ENCODE data around the gene KRTAP20-3. TPM values are rescaled to one million over a fixed set of nuclear protein-coding genes. Genes with fewer than 3 reads are reported as not detected.

Gene KRTAP20-3
- polyA plus RNA-seq, 3 donors = not detected

DNA sequence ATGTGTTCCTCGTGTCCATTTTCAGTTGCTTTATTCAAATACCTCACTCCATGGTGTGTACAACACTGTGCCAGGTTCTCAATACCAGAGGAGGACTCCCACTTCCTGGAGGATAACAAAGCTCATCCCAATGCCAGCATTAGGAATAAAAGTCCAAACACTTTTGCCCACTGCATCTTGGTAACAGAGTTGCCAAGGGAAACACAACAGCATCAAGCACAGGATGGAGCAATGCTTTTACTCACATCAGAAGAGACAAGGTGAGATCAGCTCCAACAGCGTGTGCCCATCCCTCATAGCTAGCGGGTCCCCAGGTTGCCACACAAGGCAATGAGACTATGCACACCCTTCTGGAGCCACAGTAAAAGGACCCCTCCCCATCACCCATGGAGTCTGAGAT lies 19.3 kb upstream of the KRTAP20-3 start:
- no peaks in the 10 kb centered on the region for H3K4me1 ChIP-seq (ENCODE audit: control insufficient read depth in 1 of 2, insufficient read depth in 2 of 2, low read length in 2 of 2)
- no peaks in the 10 kb centered on the region for H3K36me3 ChIP-seq (replicated peaks in 1 of 2; ENCODE audit: control insufficient read depth in 1 of 2, insufficient read depth in 2 of 2, low read length in 2 of 2)
- no peak overlapping the region for H3K27ac ChIP-seq (ENCODE audit: low read depth in 1 of 2, low read length in 2 of 2)
- peaks cover 7 to 25% (median 16%) of the 10 kb centered on the region in 7 donors for H3K9me3 Mint-ChIP-seq
- no peak overlapping the region for H3K4me2 ChIP-seq (replicated peaks; ENCODE audit: extremely low read depth, low read length, poor library complexity, severe bottlenecking)
- WGBS (ENCODE audit: insufficient coverage) = 100% methylated on average over 2 of the region's 3 CpGs
- no peak overlapping the region for H2AFZ ChIP-seq (ENCODE audit: insufficient read depth, low read depth, low read length, poor library complexity, severe bottlenecking)
- H3K27ac Mint-ChIP-seq = no peak overlapping the region
- intact Hi-C loops (cut with micrococcal nuclease) = no loop called here
- no peaks in the 10 kb centered on the region for H4K20me1 ChIP-seq (ENCODE audit: insufficient read depth, low read length)
- H3K4me3 Mint-ChIP-seq = no peak overlapping the region
- H3K4me1 Mint-ChIP-seq = no peaks in the 10 kb centered on the region
- H3K9ac ChIP-seq (ENCODE audit: insufficient read depth, low read length, poor library complexity, severe bottlenecking) = no peak overlapping the region
- no peaks in the 10 kb centered on the region for H3K27me3 Mint-ChIP-seq (ENCODE audit: low read depth in 3 of 3)
- H3K36me3 Mint-ChIP-seq = no peaks in the 10 kb centered on the region
- no peaks in the 10 kb centered on the region for H3K79me2 ChIP-seq (ENCODE audit: insufficient read depth, low read length)
- DNase-seq = no peak
- H3K27me3 ChIP-seq (ENCODE audit: control insufficient read depth in 2 of 2, insufficient read depth in 2 of 2, low read length in 2 of 2) = no peaks in the 10 kb centered on the region
- TF ChIP-seq, protein P1, sequence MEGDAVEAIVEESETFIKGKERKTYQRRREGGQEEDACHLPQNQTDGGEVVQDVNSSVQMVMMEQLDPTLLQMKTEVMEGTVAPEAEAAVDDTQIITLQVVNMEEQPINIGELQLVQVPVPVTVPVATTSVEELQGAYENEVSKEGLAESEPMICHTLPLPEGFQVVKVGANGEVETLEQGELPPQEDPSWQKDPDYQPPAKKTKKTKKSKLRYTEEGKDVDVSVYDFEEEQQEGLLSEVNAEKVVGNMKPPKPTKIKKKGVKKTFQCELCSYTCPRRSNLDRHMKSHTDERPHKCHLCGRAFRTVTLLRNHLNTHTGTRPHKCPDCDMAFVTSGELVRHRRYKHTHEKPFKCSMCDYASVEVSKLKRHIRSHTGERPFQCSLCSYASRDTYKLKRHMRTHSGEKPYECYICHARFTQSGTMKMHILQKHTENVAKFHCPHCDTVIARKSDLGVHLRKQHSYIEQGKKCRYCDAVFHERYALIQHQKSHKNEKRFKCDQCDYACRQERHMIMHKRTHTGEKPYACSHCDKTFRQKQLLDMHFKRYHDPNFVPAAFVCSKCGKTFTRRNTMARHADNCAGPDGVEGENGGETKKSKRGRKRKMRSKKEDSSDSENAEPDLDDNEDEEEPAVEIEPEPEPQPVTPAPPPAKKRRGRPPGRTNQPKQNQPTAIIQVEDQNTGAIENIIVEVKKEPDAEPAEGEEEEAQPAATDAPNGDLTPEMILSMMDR (IDR thresholded peaks at IDR 0.05) = no peak
- peaks cover 31 to 42% of the 10 kb centered on the region in 2 donors for H3K9me3 ChIP-seq (replicated peaks in 1 of 2; ENCODE audit: control insufficient read depth in 1 of 2, insufficient read depth in 1 of 2, low read length in 2 of 2)
- H3K4me3 ChIP-seq (replicated peaks in 1 of 3; ENCODE audit: low read depth in 2 of 3, low read length in 3 of 3) = no peak overlapping the region

DNA sequence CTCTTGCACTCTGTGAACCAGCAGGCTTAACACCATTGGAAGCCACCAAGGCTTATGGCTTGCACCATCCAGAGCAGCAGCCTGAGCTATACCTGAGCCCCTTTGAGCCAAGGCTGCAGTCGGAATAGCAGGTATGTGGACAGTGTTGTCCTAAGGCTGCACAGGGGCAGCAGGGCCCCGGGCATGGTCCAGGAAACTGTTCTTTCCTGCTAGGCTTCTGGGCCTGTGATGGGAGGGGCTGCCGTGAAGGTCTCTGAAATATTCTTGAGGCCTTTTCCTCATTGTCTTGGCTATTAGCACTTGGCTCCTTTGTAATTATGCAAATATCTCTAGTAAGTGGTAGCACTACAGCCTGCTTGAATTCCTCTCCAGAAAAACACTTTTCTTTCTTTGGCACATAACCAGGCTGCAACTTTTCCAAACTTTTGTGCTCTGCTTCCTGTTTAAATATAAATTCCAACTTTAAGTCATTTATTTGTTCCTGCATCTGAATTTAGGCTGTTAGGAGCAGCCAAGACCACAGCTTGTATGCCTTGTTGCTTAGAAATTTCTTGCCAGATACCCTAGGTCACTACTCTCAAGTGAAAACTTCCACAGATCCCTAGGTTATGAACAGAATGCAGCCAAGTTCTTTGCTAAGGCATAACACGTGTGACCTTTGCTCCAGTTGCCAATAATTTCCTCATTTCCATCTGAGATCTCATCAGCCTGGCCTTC lies 17.1 kb upstream of the KRTAP20-3 start:
- peaks cover 7 to 25% (median 16%) of the 10 kb centered on the region in 7 donors for H3K9me3 Mint-ChIP-seq
- intact Hi-C loops (cut with micrococcal nuclease) = no loop called here
- 89% methylated on average over 3 of the region's 4 CpGs for WGBS (ENCODE audit: insufficient coverage)
- no peaks in the 10 kb centered on the region for H3K27me3 Mint-ChIP-seq (ENCODE audit: low read depth in 3 of 3)
- no peak overlapping the region for H3K4me3 Mint-ChIP-seq
- Histone ChIP-seq H2AFZ (ENCODE audit: insufficient read depth, low read depth, low read length, poor library complexity, severe bottlenecking) (no peak overlapping the region), H3K9me3 (replicated peaks in 1 of 2; ENCODE audit: control insufficient read depth in 1 of 2, insufficient read depth in 1 of 2, low read length in 2 of 2) (peaks cover 35 to 53% of the 10 kb centered on the region in 2 donors), H3K27me3 (ENCODE audit: control insufficient read depth in 2 of 2, insufficient read depth in 2 of 2, low read length in 2 of 2) (no peaks in the 10 kb centered on the region), H4K20me1 (ENCODE audit: insufficient read depth, low read length) (no peaks in the 10 kb centered on the region), H3K79me2 (ENCODE audit: insufficient read depth, low read length) (no peaks in the 10 kb centered on the region), H3K36me3 (replicated peaks in 1 of 2; ENCODE audit: control insufficient read depth in 1 of 2, insufficient read depth in 2 of 2, low read length in 2 of 2) (no peaks in the 10 kb centered on the region), H3K27ac (ENCODE audit: low read depth in 1 of 2, low read length in 2 of 2) (no peak overlapping the region), H3K4me2 (replicated peaks; ENCODE audit: extremely low read depth, low read length, poor library complexity, severe bottlenecking) (no peak overlapping the region), H3K4me1 (ENCODE audit: control insufficient read depth in 1 of 2, insufficient read depth in 2 of 2, low read length in 2 of 2) (no peaks in the 10 kb centered on the region), H3K4me3 (replicated peaks in 1 of 3; ENCODE audit: low read depth in 2 of 3, low read length in 3 of 3) (no peak overlapping the region), H3K9ac (ENCODE audit: insufficient read depth, low read length, poor library complexity, severe bottlenecking) (no peak overlapping the region)
- H3K36me3 Mint-ChIP-seq = no peaks in the 10 kb centered on the region
- TF ChIP-seq, protein P1 (IDR thresholded peaks at IDR 0.05) = no peak
- no peaks in the 10 kb centered on the region for H3K4me1 Mint-ChIP-seq
- DNase-seq = no peak
- no peak overlapping the region for H3K27ac Mint-ChIP-seq
